Duodenal mucosa (tissue), 2 donors: Measurements from ENCODE around the gene ENTPD7.
"Not testable (repeated sequence)": the region's sequence is repeated elsewhere in the genome, so short reads cannot be mapped to it uniquely, and the experiment has no call there.

Experiments
- H3K27ac ChIP-seq: one replicate; pipeline ENCODE4 v1.7.0; 2013; ENCODE audit warnings: low read depth, low read length
- H3K27me3 ChIP-seq, 2 donors: one replicate each; pipeline ENCODE4 v1.7.0; 2013; ENCODE audit warnings: low read length in 2 of 2, control low read depth in 1 of 2; ENCODE audit not compliant: insufficient read depth in 2 of 2, control insufficient read depth in 1 of 2
- H3K36me3 ChIP-seq, 2 donors: one replicate each; pipeline ENCODE4 v1.7.0; 2013; ENCODE audit warnings: low read length in 2 of 2, control low read depth in 1 of 2; ENCODE audit not compliant: insufficient read depth in 2 of 2, control insufficient read depth in 1 of 2
- H3K4me1 ChIP-seq, 2 donors: one replicate each; pipeline ENCODE4 v1.7.0; 2013; ENCODE audit warnings: low read length in 2 of 2, control low read depth in 1 of 2; ENCODE audit not compliant: insufficient read depth in 2 of 2, control insufficient read depth in 1 of 2
- H3K4me3 ChIP-seq, 2 donors: one replicate each; pipeline ENCODE4 v1.7.0; 2013; ENCODE audit warnings: low read length in 2 of 2, low read depth in 1 of 2
- H3K9ac ChIP-seq, 2 donors: one replicate each; pipeline ENCODE4 v1.7.0; 2013; ENCODE audit warnings: low read length in 2 of 2, low read depth in 1 of 2
- H3K9me3 ChIP-seq, 2 donors: one replicate each; pipeline ENCODE4 v1.7.0; 2013; ENCODE audit warnings: low read length in 2 of 2, control low read depth in 1 of 2; ENCODE audit not compliant: control insufficient read depth in 1 of 2

The ENTPD7 gene

GRCh38 chr10:99711129-99711719 lies 51.9 kb downstream of the ENTPD7 start:
- no peak overlapping the region for H3K4me3 ChIP-seq
- H3K9me3 ChIP-seq, result no peaks in the 10 kb centered on the region
- H3K27me3 ChIP-seq, result no peaks in the 10 kb centered on the region
- H3K9ac ChIP-seq, result no peak overlapping the region
- H3K27ac ChIP-seq, result no peak overlapping the region
- H3K36me3 ChIP-seq, result peaks cover 18 to 74% of the 10 kb centered on the region in 2 donors
- H3K4me1 ChIP-seq, result peaks cover 0 to 4% of the 10 kb centered on the region in 2 donors

- Histone ChIP-seq H3K36me3 (peaks cover 30 to 80% of the 10 kb centered on the region in 2 donors), H3K4me1 (peaks cover 0 to 4% of the 10 kb centered on the region in 2 donors), H3K9me3 (no peaks in the 10 kb centered on the region), H3K9ac (no peak overlapping the region), H3K27me3 (no peaks in the 10 kb centered on the region), H3K27ac (no peak overlapping the region), H3K4me3 (no peak overlapping the region)
These were observed 55.1 kb downstream of the ENTPD7 start for GRCh38 chr10:99714446-99714845.

DNA sequence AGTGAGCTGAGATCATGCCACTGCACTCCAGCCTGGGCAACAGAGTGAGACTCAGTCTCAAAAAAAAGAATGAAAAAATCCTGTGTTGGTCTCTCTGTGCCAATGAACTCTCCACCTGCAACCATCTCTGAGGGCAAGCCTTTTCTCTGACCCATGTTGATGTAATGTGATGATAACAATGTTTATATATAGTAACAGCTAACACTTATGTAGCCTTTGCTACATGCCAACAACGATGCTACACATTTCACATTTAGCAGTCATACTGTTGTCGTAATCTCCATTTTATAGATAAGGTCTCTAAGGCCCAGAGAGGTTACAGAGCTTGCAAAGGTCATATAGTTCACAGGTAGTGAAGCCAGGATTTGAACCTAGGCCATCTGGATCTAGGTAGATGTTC lies 61.1 kb downstream of the ENTPD7 start:
- Histone ChIP-seq H3K4me3 (no peak overlapping the region), H3K9me3 (no peaks in the 10 kb centered on the region), H3K27ac (no peak overlapping the region), H3K4me1 (no peaks in the 10 kb centered on the region), H3K9ac (no peak overlapping the region), H3K36me3 (peaks cover 28 to 81% of the 10 kb centered on the region in 2 donors), H3K27me3 (no peaks in the 10 kb centered on the region)

- Histone ChIP-seq H3K4me1 (peaks cover 9 to 19% of the 10 kb centered on the region in 2 donors), H3K9me3 (no peaks in the 10 kb centered on the region), H3K4me3 (no peak overlapping the region), H3K36me3 (peaks cover 20 to 34% of the 10 kb centered on the region in 2 donors), H3K27me3 (no peaks in the 10 kb centered on the region), H3K9ac (no peak overlapping the region), H3K27ac (no peak overlapping the region)
These were observed 70.7 kb downstream of the ENTPD7 start for GRCh38 chr10:99730026-99730425.

GRCh38 chr10:99731306-99732032 lies 72.2 kb downstream of the ENTPD7 start:
- peaks cover 9 to 24% of the 10 kb centered on the region in 2 donors for H3K36me3 ChIP-seq
- peak overlapping the region; percentile 99 to 100 for H3K4me3 ChIP-seq
- H3K4me1 ChIP-seq, result peaks cover 9 to 19% of the 10 kb centered on the region in 2 donors
- H3K27me3 ChIP-seq, result no peaks in the 10 kb centered on the region
- H3K9ac ChIP-seq, result peak overlapping the region; percentile 83 to 87
- peak overlapping the region; percentile 79 for H3K27ac ChIP-seq
- H3K9me3 ChIP-seq, result no peaks in the 10 kb centered on the region

DNA sequence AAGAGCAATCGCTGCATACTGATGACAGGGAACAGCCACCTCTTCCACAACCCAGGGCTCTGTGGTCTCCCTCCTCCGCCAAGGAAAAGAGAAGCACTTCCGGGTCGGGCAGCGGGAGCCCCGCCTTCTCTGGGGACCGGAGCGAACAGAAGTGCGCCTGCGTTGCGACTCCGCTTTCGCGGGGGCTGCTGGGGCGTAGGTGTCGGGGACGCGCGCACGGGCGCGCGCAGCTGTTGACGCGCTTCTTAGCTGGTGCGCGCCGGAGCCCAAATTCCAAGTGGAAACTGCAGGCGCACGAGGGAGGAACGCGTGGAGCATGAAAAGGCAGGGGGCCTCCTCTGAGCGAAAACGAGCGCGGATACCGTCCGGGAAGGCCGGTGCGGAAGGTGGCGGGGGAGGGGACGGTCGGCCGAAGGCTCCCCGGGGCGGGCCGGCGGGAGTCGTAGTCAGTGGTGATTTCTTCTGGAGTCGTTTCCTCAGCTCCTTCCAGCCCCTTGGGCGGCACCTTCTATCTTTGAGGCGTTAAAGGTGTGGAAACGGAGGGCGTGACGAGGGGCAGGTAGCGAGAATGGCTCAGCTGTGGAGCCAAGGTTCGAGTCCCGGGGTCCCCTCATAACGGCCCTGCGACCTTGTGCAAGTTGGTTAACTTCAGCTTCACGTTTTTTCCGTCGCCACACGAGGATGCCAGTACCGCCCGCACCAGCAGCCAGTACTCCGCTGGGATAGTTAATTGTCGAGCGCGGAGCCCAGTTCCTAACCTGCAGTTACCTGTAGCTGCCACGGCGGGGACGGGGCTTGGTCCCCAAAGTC lies 72.9 kb downstream of the ENTPD7 start, which contains the start of the genes COX15 and CUTC:
Gene COX15, minus strand, starts transcription at position 95 of the 810 bp plus-strand sequence. Its CDS starts 78 bp downstream, at position 17.
Gene CUTC, plus strand, starts transcription at position 202 of the 810 bp plus-strand sequence. Its CDS starts 115 bp downstream, at position 317.
- Histone ChIP-seq H3K4me3 (peak within 1 kb of the TSS; percentile 99 to 100), H3K4me1 (peaks cover 9 to 19% of the 10 kb centered on the region in 2 donors), H3K9ac (peak within 1 kb of the TSS; percentile 83 to 87), H3K9me3 (no peaks in the 10 kb centered on the region), H3K36me3 (peaks cover 4 to 26% of the 10 kb centered on the region in 2 donors), H3K27ac (peak within 1 kb of the TSS; percentile 85), H3K27me3 (no peaks in the 10 kb centered on the region)

- Histone ChIP-seq H3K27ac (no peak overlapping the region), H3K9ac (peak overlapping the region in 1 of 2 donors; percentile 22), H3K27me3 (no peaks in the 10 kb centered on the region), H3K9me3 (no peaks in the 10 kb centered on the region), H3K4me1 (peaks cover 9 to 19% of the 10 kb centered on the region in 2 donors), H3K36me3 (peaks cover 8 to 24% of the 10 kb centered on the region in 2 donors), H3K4me3 (peak overlapping the region; percentile 58 to 65)
These were observed 74.1 kb downstream of the ENTPD7 start for GRCh38 chr10:99733366-99733765.

DNA sequence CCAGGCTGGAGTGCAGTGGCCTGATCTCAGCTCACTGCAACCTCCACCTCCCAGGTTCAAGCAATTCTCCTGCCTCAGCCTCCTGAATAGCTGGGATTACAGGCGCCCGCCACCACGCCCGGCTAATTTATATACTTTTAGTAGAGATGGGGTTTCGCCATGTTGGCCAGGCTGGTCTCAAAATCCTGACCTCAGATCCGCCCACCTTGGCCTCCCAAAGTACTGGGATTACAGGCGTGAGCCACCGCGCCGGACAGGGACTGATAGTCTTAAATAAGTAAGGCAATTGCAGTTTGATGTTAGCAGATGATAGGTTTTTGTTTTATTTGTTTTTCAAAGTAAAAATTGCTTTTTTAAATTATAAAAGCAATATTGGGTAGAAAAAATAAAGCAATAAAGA lies 74.8 kb downstream of the ENTPD7 start:
- not testable (repeated sequence) for H3K4me3 ChIP-seq, H3K9me3 ChIP-seq, H3K27ac ChIP-seq, H3K9ac ChIP-seq, H3K27me3 ChIP-seq
- H3K36me3 ChIP-seq, result peaks cover 6 to 19% of the 10 kb centered on the region in 2 donors
- peaks cover 9 to 19% of the 10 kb centered on the region in 2 donors for H3K4me1 ChIP-seq

DNA sequence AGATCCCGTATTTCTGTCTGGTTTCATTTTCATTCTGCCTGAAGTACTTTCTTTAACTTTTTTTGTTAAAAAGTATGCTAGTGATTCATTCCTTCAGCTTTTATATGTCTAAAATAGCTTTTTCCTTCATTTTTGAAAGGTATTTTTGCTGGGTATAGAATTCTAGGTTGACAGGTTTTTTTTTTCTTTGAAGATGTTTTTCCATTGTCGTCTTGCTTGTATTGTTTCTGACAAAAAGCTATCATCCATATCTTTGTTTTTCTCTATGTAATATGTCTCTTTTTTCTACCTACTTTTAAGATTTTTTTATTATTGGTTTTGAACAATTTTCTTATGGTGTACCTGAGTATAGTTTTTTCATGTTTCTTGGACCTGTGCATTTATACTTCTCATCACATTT lies 81.0 kb downstream of the ENTPD7 start:
- Histone ChIP-seq H3K9me3 (peaks cover 0 to 13% of the 10 kb centered on the region in 2 donors), H3K27me3 (no peaks in the 10 kb centered on the region), H3K27ac (no peak overlapping the region), H3K4me1 (peaks cover 0 to 3% of the 10 kb centered on the region in 2 donors), H3K4me3 (no peak overlapping the region), H3K36me3 (peaks cover 44 to 73% of the 10 kb centered on the region in 2 donors), H3K9ac (no peak overlapping the region)
